Endothelial cell of umbilical vein (primary cell): ENCODE data around the gene OGG1. TPM values are rescaled to one million over a fixed set of nuclear protein-coding genes. Genes with fewer than 3 reads are reported as not detected.
A peak's percentile ranks its signal among the peaks of the same experiment; 100 is the strongest.

ENCODE experiments used
- BruUV-seq: library from RNA; stranded (reverse); fragments of 400-500 nt; replicated peaks from 2 replicates; lab custom pipeline; 2021; lab: Mats Ljungman, UMichigan
- CTCF ChIA-PET: fragments of 300-600, 350-600 bp; sonication (Branson Sonifier 250); formaldehyde crosslinking; loops from one replicate; lab custom pipeline; 2021; ENCODE audit warnings: antibody characterized with exemption, inconsistent platforms; lab: Charles Lee
- POLR2A ChIA-PET: fragments of 300-600, 350-600 bp; sonication (Branson Sonifier 250); formaldehyde crosslinking; loops from one replicate; lab custom pipeline; 2021; ENCODE audit warnings: antibody characterized with exemption, inconsistent platforms; lab: Charles Lee
- DNase-seq: peaks from one replicate; pipeline ENCODE4 v3.0.0-alpha.2; 2011; ENCODE audit warnings: low read depth, low spot score
- FAIRE-seq: peaks from 2 replicates; lab custom pipeline; 2011; peaks lifted over from hg19 to GRCh38; lab: Jason Lieb, UNC
- H2AFZ ChIP-seq: 2 replicates; pipeline ENCODE4 v1.6.0; 2012; ENCODE audit warnings: low read depth, low read length, control low read depth, inconsistent platforms
- H3K27ac ChIP-seq: 2 replicates; pipeline ENCODE4 v1.5.1; 2011; ENCODE audit warnings: low read depth, mild to moderate bottlenecking, control low read depth, low read length, moderate library complexity; ENCODE audit not compliant: insufficient read depth
- H3K27me3 ChIP-seq, 2 experiments: 2 replicates each; pipeline versions ENCODE4 v1.6.0 to v1.6.1; 2011; ENCODE audit warnings: low read length in 2 of 2, mixed read lengths in 1 of 2; ENCODE audit not compliant: control insufficient read depth in 2 of 2, insufficient read depth in 2 of 2
- H3K36me3 ChIP-seq, 2 experiments: 2 replicates in 1 of 2; 3 replicates in 1 of 2; pipeline ENCODE4 v1.5.1; 2011; ENCODE audit warnings: low read length in 2 of 2, mild to moderate bottlenecking in 1 of 2, moderate library complexity in 1 of 2; ENCODE audit not compliant: control insufficient read depth in 2 of 2, insufficient read depth in 2 of 2; ENCODE audit errors: extremely low read depth in 1 of 2
- H3K4me1 ChIP-seq: 3 replicates; pipeline ENCODE4 v1.5.1; 2011; ENCODE audit warnings: mild to moderate bottlenecking, low read length; ENCODE audit not compliant: control insufficient read depth, insufficient read depth; ENCODE audit errors: extremely low read depth
- H3K4me2 ChIP-seq: 2 replicates; pipeline ENCODE4 v1.6.1; 2011; ENCODE audit warnings: low read length, control low read depth, mixed read lengths; ENCODE audit not compliant: insufficient read depth
- H3K4me3 ChIP-seq, 3 experiments: fragments of 200-600 bp in 1 of 3; sonication (generic), shearing (Covaris generic) in 1 of 3; replicated peaks in 1 of 3; 2 replicates each; pipeline ENCODE4 v1.5.1; 2011 to 2016; ENCODE audit warnings: control low read depth in 3 of 3, low read length in 3 of 3, mild to moderate bottlenecking in 2 of 3, inconsistent platforms in 1 of 3, low read depth in 1 of 3, moderate library complexity in 1 of 3; ENCODE audit not compliant: insufficient read depth in 1 of 3
- H3K79me2 ChIP-seq: 2 replicates; pipeline ENCODE4 v1.6.0; 2012; ENCODE audit warnings: low read length, inconsistent platforms; ENCODE audit not compliant: control insufficient read depth, insufficient read depth
- H3K9ac ChIP-seq: replicated peaks from 2 replicates; pipeline ENCODE3; 2011; ENCODE audit warnings: low read length, control low read depth; ENCODE audit not compliant: insufficient read depth; ENCODE audit errors: extremely low read depth
- H3K9me1 ChIP-seq: replicated peaks from 3 replicates; pipeline ENCODE4 v1.6.0; 2011; ENCODE audit warnings: mild to moderate bottlenecking, low read length; ENCODE audit not compliant: control insufficient read depth, insufficient read depth; ENCODE audit errors: extremely low read depth
- H3K9me3 ChIP-seq: replicated peaks from 2 replicates; pipeline ENCODE4 v1.5.1; 2012; ENCODE audit warnings: low read length, inconsistent platforms; ENCODE audit not compliant: control insufficient read depth, insufficient read depth
- H4K20me1 ChIP-seq: replicated peaks from 2 replicates; pipeline ENCODE3; 2011; ENCODE audit warnings: mild to moderate bottlenecking, low read length; ENCODE audit not compliant: control insufficient read depth, insufficient read depth; ENCODE audit errors: extremely low read depth
- EZH2 ChIP-seq: IDR thresholded peaks from 2 replicates; pipeline ENCODE4 v1.6.1; 2012; ENCODE audit warnings: borderline replicate concordance, low read depth, mild to moderate bottlenecking, moderate library complexity, low read length, inconsistent platforms; ENCODE audit not compliant: severe bottlenecking
- FOS ChIP-seq: IDR thresholded peaks from 2 replicates; pipeline ENCODE4 v1.6.1; 2011; ENCODE audit warnings: mild to moderate bottlenecking, low read length, moderate library complexity, borderline replicate concordance; ENCODE audit not compliant: insufficient read depth
- GATA2 ChIP-seq: IDR thresholded peaks from 2 replicates; pipeline ENCODE4 v1.7.0; 2011; ENCODE audit warnings: low read depth, mild to moderate bottlenecking, moderate library complexity, mixed read lengths, low read length; ENCODE audit not compliant: insufficient read length, insufficient read depth
- JUN ChIP-seq: IDR thresholded peaks from 2 replicates; pipeline ENCODE4 v1.6.1; 2011; ENCODE audit warnings: borderline replicate concordance, low read depth; ENCODE audit not compliant: insufficient read length, insufficient read depth
- MYC ChIP-seq: IDR thresholded peaks from one replicate; pipeline ENCODE4 v1.6.1; 2011; ENCODE audit warnings: mild to moderate bottlenecking, low read depth, low read length
- POLR2A ChIP-seq: IDR thresholded peaks from 2 replicates; pipeline ENCODE4 v1.6.1; 2012; ENCODE audit warnings: low read depth, mild to moderate bottlenecking, control low read depth, low read length
- POLR2AphosphoS5 ChIP-seq: IDR thresholded peaks from 2 replicates; pipeline ENCODE4 v1.6.1; 2012; ENCODE audit warnings: low read depth, mild to moderate bottlenecking, control low read depth, low read length, moderate library complexity; ENCODE audit not compliant: insufficient read depth
- dilution Hi-C: fragments of 300-500 bp; cut with MboI; formaldehyde crosslinking; loops from one replicate; pipeline ENCODE4 v1.15.0; 2019; ENCODE audit warnings: low sequenced_read_pairs; ENCODE audit not compliant: extremely low pct_ligation_motif_present
- intact Hi-C: fragments of 100-400 bp; cut with micrococcal nuclease; formaldehyde crosslinking; loops from one replicate; pipeline ENCODE4 v1.10.0; 2022
- polyA plus RNA-seq, 4 experiments: library from polyadenylated mRNA; depleted of rRNA in 3 of 4; stranded (reverse) in 3 of 4; unstranded in 1 of 4; fragments of >200 nt; gene quantifications; 2 replicates each; pipeline versions ENCODE4 v1.2.1 to v1.2.3, GENCODE V29; 2011 to 2012; ENCODE audit warnings: missing spikeins in 1 of 4
- total RNA-seq: library from RNA; stranded (reverse); gene quantifications from 2 replicates; pipeline ENCODE4 v1.2.3, GENCODE V29; 2021
- TF ChIP-seq, protein P1 (sequence below), 2 donors: IDR thresholded peaks; 1 replicate in 1 of 2; 2 replicates in 1 of 2; pipeline ENCODE4 v1.5.1; 2011; ENCODE audit warnings: low read length in 2 of 2, mild to moderate bottlenecking in 2 of 2, moderate library complexity in 2 of 2, control low read depth in 1 of 2, inconsistent platforms in 1 of 2, low read depth in 1 of 2; ENCODE audit not compliant: insufficient read depth in 1 of 2; ENCODE audit errors: extremely low read depth in 1 of 2
- TF ChIP-seq, protein P2 (sequence below): IDR thresholded peaks from 2 replicates; pipeline ENCODE4 v1.6.1; 2011; ENCODE audit not compliant: insufficient read depth, insufficient read length

OGG1 gene
- total and polyA plus RNA-seq, 2 donors (not counting 3 experiments of a cell fraction or from before 2014, with no cell fraction given), result 24.1 to 32.1 TPM

DNA sequence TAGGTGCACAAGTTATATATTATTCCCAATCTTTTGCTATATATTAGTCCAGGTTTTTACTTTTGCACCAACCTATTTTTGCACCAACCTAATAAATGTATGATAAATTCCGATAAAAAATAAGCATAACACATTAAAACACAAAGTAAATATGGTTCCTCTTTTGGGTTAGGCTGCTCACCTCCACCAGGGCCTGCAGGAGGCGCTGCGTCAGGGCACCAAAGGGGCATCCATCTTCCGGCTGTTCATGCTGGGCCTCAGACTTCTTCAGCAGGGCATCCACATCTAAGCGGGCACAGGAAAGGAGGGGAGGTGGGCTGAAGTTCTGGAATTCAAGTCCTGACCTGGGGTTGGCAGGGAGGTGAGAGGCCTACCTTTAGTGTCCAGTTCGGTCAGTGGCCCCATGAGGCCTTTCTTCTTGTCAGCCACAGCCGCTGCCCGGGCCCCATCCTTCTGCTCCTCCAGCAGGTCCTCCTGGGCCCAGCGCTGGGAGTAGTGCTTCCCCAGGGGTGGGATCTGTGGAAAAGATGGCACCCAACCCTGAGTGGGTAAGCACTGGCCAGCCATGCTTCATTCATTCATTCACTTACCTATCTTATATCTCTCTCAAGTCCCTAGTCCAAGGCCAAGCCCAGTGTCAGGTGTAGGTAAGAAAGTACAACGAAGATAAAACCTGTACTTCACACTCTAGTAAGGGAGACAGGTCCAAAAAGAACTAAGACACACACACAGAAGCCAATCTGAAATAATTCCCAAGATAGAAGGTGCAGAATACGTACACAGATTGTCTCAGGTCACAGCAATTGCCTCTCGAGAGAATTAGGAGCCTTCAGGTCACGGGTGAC lies 37.3 kb downstream of the OGG1 start:
- CTCF ChIA-PET, result no interaction called here
- no peak for FAIRE-seq

DNA sequence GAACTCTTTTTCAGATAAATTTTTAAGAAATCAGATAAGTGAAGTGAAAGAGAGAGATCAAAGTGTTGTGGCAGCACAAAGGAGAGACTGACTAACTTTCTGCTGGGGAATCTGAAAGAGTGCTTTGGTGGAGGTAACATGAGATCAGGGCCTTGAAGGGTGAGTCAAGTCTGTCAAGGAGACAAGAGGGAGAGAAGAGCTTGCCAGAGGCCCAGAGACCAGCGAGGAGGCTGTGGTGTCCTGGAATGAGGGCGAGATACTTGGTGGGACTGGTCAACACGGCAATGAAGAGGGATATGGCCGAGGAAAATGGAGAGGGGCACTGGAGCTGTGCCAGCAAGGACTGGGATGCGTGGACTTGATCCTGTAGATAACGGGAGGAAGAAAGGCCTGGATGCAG lies 38.0 kb downstream of the OGG1 start:
- H3K9ac ChIP-seq, result no peak overlapping the region
- dilution Hi-C loops (no loop called here), intact Hi-C loops (no loop called here)
- H3K4me3 ChIP-seq, result no peak overlapping the region
- H2AFZ ChIP-seq, result no peak overlapping the region
- DNase-seq (no peak), FAIRE-seq (no peak)
- H4K20me1 ChIP-seq, result no peaks in the 10 kb centered on the region
- H3K27ac ChIP-seq, result no peak overlapping the region
- peaks cover 7% of the 10 kb centered on the region for H3K4me1 ChIP-seq
- CTCF ChIA-PET, result no interaction called here
- H3K79me2 ChIP-seq, result no peaks in the 10 kb centered on the region
- BruUV-seq, result no TSS peak
- no peaks in the 10 kb centered on the region for H3K9me3 ChIP-seq
- no peak overlapping the region for H3K4me2 ChIP-seq
- POLR2A ChIA-PET, result no interaction called here
- peaks cover 0 to 5% of the 10 kb centered on the region in 2 experiments for H3K36me3 ChIP-seq
- H3K9me1 ChIP-seq, result no peaks in the 10 kb centered on the region
- H3K27me3 ChIP-seq, result no peaks in the 10 kb centered on the region
- TF ChIP-seq GATA2 (no peak), JUN (no peak), MYC (no peak), EZH2 (no peak), POLR2AphosphoS5 (no peak), FOS (no peak), POLR2A (no peak)
- TF ChIP-seq, protein P1, sequence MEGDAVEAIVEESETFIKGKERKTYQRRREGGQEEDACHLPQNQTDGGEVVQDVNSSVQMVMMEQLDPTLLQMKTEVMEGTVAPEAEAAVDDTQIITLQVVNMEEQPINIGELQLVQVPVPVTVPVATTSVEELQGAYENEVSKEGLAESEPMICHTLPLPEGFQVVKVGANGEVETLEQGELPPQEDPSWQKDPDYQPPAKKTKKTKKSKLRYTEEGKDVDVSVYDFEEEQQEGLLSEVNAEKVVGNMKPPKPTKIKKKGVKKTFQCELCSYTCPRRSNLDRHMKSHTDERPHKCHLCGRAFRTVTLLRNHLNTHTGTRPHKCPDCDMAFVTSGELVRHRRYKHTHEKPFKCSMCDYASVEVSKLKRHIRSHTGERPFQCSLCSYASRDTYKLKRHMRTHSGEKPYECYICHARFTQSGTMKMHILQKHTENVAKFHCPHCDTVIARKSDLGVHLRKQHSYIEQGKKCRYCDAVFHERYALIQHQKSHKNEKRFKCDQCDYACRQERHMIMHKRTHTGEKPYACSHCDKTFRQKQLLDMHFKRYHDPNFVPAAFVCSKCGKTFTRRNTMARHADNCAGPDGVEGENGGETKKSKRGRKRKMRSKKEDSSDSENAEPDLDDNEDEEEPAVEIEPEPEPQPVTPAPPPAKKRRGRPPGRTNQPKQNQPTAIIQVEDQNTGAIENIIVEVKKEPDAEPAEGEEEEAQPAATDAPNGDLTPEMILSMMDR (IDR thresholded peaks at IDR 0.05; ENCODE audit: extremely low read depth in 1 of 2, insufficient read depth in 1 of 2, low read depth in 1 of 2, low read length in 2 of 2), result no peak
- TF ChIP-seq, protein P2, sequence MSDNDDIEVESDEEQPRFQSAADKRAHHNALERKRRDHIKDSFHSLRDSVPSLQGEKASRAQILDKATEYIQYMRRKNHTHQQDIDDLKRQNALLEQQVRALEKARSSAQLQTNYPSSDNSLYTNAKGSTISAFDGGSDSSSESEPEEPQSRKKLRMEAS, result no peak

More for the DNA sequence above, 37.3 kb downstream of the OGG1 start:
- Histone ChIP-seq H3K27me3 (no peaks in the 10 kb centered on the region), H3K27ac (no peak overlapping the region), H2AFZ (no peak overlapping the region), H3K9ac (no peak overlapping the region), H3K4me2 (no peak overlapping the region), H3K9me3 (no peaks in the 10 kb centered on the region), H3K4me3 (no peak overlapping the region), H3K4me1 (peaks cover 6% of the 10 kb centered on the region), H3K9me1 (no peaks in the 10 kb centered on the region), H3K36me3 (peaks cover 0 to 7% of the 10 kb centered on the region in 2 experiments), H4K20me1 (no peaks in the 10 kb centered on the region), H3K79me2 (no peaks in the 10 kb centered on the region)
- BruUV-seq, result no TSS peak
- TF ChIP-seq, protein P1 (IDR thresholded peaks at IDR 0.05; ENCODE audit: extremely low read depth in 1 of 2, insufficient read depth in 1 of 2, low read depth in 1 of 2, low read length in 2 of 2), result peak; percentile 44 to 46
- TF ChIP-seq POLR2A, result no peak
- POLR2A ChIA-PET, result no interaction called here
- DNase-seq, result no peak
- dilution Hi-C loops, result no loop called here
- intact Hi-C loops, result no loop called here
